Cardiac septum (tissue), 1 donor: Measurements from ENCODE around the gene ANKRD27. TPM values are rescaled to one million over a fixed set of nuclear protein-coding genes. Genes with fewer than 3 reads are reported as not detected.
"Not testable (repeated sequence)": the region's sequence is repeated elsewhere in the genome, so short reads cannot be mapped to it uniquely, and the experiment has no call there.

Experiments used
- DNase-seq: peaks from one replicate; pipeline ENCODE4 v3.0.0-alpha.2; 2020; ENCODE audit warnings: low spot score
- intact Hi-C: fragments of 100-400 bp; cut with DNase I; formaldehyde crosslinking; loops from one replicate; pipeline ENCODE4 v1.14.0; 2022
- long read RNA-seq: library from polyadenylated mRNA; unstranded; transcript quantifications from one replicate; pipeline ENCODE4 v2.0.0, GENCODE V29; 2021
- total RNA-seq: library from RNA; stranded (reverse); fragmentation: NEBNext Ultra II Directional; extraction: Animal tissue kit (Norgen Biotek cat#: 25700); gene quantifications from one replicate; pipeline ENCODE4 v1.2.1, GENCODE V29; 2021
- donor health status: DM: no; HTN: no; CAD: no.

ANKRD27 gene
- 24.7 TPM for total RNA-seq
- long read RNA-seq, full-length matches to known transcripts, result 16 of 32 reads
- long read RNA-seq, partial matches to known transcripts, result 6 of 32 reads
- long read RNA-seq, other reads (novel, unspliced or antisense), result 10 of 32 reads

- peak; percentile 99 for DNase-seq
- intact Hi-C loops, result loop anchor here (2.0 kb wide), 1 partner anchor 16 kb away; the partner anchor contains the start of gene NUDT19
Observed at GRCh38 chr19:32674931-32675719, at the start of gene ANKRD27. ANKRD27 (minus strand) TSS chr19:32675180; CDS start chr19:32659015, 16,165 bp downstream.

- intact Hi-C loops, result no loop called here
- DNase-seq, result no peak
Observed at GRCh38 chr19:32720936-32721250, 45.9 kb upstream of the ANKRD27 start.

- DNase-seq, result no peak
- intact Hi-C loops, result no loop called here
Observed at GRCh38 chr19:32720216-32720935, 45.4 kb upstream of the ANKRD27 start.

GRCh38 chr19:32719611-32720059, 44.7 kb upstream of the ANKRD27 start, which contains the start of gene TDRD12:
TDRD12 (plus strand) TSS chr19:32719767; CDS start chr19:32720073, 306 bp downstream.
- intact Hi-C loops, result no loop called here
- DNase-seq, result no peak

GRCh38 chr19:32718286-32718685, 43.3 kb upstream of the ANKRD27 start:
- no peak for DNase-seq
- intact Hi-C loops, result no loop called here

- DNase-seq, result no peak
- intact Hi-C loops, result no loop called here
Observed at GRCh38 chr19:32717496-32717895, 42.5 kb upstream of the ANKRD27 start.

- intact Hi-C loops, DNase-seq: not testable (repeated sequence)
Observed at GRCh38 chr19:32716203-32716602, 41.2 kb upstream of the ANKRD27 start.

GRCh38 chr19:32711747-32712146, 36.8 kb upstream of the ANKRD27 start:
- intact Hi-C loops, result no loop called here

GRCh38 chr19:32709032-32709431, 34.1 kb upstream of the ANKRD27 start:
- intact Hi-C loops, result no loop called here

More at GRCh38 chr19:32711747-32712146, 36.8 kb upstream of the ANKRD27 start:
- no peak for DNase-seq

GRCh38 chr19:32708457-32708856, 33.5 kb upstream of the ANKRD27 start:
- intact Hi-C loops, result no loop called here
- no peak for DNase-seq

More at GRCh38 chr19:32709032-32709431, 34.1 kb upstream of the ANKRD27 start:
- no peak for DNase-seq

- intact Hi-C loops, DNase-seq: not testable (repeated sequence)
Observed at GRCh38 chr19:32704006-32704405, 29.0 kb upstream of the ANKRD27 start.

GRCh38 chr19:32702010-32702409, 27.0 kb upstream of the ANKRD27 start:
- intact Hi-C loops, result no loop called here

GRCh38 chr19:32700129-32700528, 25.1 kb upstream of the ANKRD27 start:
- intact Hi-C loops, DNase-seq: not testable (repeated sequence)

More at GRCh38 chr19:32702010-32702409, 27.0 kb upstream of the ANKRD27 start:
- DNase-seq, result no peak

GRCh38 chr19:32696771-32697170, 21.8 kb upstream of the ANKRD27 start:
- intact Hi-C loops, DNase-seq: not testable (repeated sequence)

GRCh38 chr19:32695506-32695905, 20.5 kb upstream of the ANKRD27 start:
- DNase-seq, intact Hi-C loops: not testable (repeated sequence)

- intact Hi-C loops, DNase-seq: not testable (repeated sequence)
Observed at GRCh38 chr19:32694851-32695250, 19.9 kb upstream of the ANKRD27 start.

- intact Hi-C loops, DNase-seq: not testable (repeated sequence)
Observed at GRCh38 chr19:32694316-32694715, 19.3 kb upstream of the ANKRD27 start.

GRCh38 chr19:32693151-32694108, 18.4 kb upstream of the ANKRD27 start:
- DNase-seq, intact Hi-C loops: not testable (repeated sequence)

GRCh38 chr19:32692727-32693061, 17.7 kb upstream of the ANKRD27 start:
- DNase-seq, result no peak
- intact Hi-C loops, result no loop called here
